ENCODE results near the gene ZNFX1. TPM values are rescaled to one million over a fixed set of nuclear protein-coding genes. Genes with fewer than 3 reads are reported as not detected.

Gene ZNFX1
- total RNA-seq, 5 donors from 2014 or later (not counting 1 experiment from before 2014, with no cell fraction given), result 53.8 to 72.2 (median 64.7) TPM

DNA sequence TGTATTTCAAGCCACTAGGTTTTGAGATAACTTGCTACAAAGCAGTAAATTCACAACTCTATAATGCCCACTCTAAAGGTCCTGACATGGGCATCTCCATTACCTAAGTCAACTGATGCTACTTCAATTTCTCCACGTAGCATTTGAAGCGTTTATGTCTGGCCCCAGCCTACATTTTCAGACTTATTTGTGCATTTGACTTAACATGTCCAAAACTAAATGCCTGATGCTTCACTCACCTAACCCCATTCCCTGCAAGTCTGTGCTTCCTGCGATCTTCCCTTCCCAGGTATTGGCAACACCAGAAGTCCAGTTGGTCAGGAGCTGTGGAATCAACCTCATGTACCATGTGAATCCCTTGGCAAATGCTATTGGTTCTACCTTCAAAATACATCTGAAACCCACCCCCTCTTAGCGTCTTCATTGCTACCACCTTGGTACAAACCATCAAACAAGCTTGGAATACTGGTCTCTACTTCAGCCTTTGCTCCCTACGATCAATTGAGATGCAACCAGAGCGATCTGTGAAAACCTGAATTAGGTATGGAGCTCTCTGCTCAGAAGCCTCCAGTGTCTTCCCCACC, 12.8 kb upstream of the ZNFX1 start:
- peak in 1 of 4 experiments; percentile 5 for ATAC-seq (replicated peaks in 1 of 4)
- Mint-ChIP-seq H3K27ac (peak overlapping the region in 1 of 2 donors; percentile 31), H3K27me3 (no peaks in the 10 kb centered on the region), H3K4me3 (no peak overlapping the region), H3K36me3 (peaks cover 83% of the 10 kb centered on the region), H3K4me1 (peaks cover 5 to 16% (median 9%) of the 10 kb centered on the region in 3 donors), H3K9me3 (peaks cover 22 to 32% (median 29%) of the 10 kb centered on the region in 3 donors)
- ChIA-PET CTCF (interaction anchor here in 1 of 2 donors (0.6 kb wide), 1 partner anchor 75 kb away, joined by 3 read pairs; no protein-coding TSS in a partner anchor), POLR2A (interaction anchor here in 1 of 2 donors (0.6 kb wide), 1 partner anchor 111 kb away, joined by 8 read pairs; no protein-coding TSS in a partner anchor)
- no peak overlapping the region for H3K27ac ChIP-seq (ENCODE audit: low read length)
- peaks cover 8% of the 10 kb centered on the region for H3K9me3 ChIP-seq
- peaks cover 16 to 59% of the 10 kb centered on the region in 2 donors for H3K36me3 ChIP-seq (ENCODE audit: control insufficient read depth in 2 of 2, extremely low read depth in 1 of 2, insufficient read depth in 1 of 2, low read length in 1 of 2)
- H3K27me3 ChIP-seq (replicated peaks in 1 of 2; ENCODE audit: control insufficient read depth in 2 of 2, extremely low read depth in 1 of 2, insufficient read depth in 2 of 2, low read length in 1 of 2), result no peaks in the 10 kb centered on the region
- H3K4me1 ChIP-seq (ENCODE audit: control insufficient read depth in 1 of 2, extremely low read depth in 1 of 2, insufficient read depth in 2 of 2, low read length in 2 of 2), result no peaks in the 10 kb centered on the region
- no peak for DNase-seq
- no peak overlapping the region for H3K4me3 ChIP-seq (ENCODE audit: control insufficient read depth in 1 of 2, extremely low read depth in 1 of 2, low read length in 1 of 2)
- 87% methylated on average over 6 of the region's 6 CpGs for WGBS (ENCODE audit: insufficient coverage)

GRCh38 chr20:49288784-49289696, 11.2 kb upstream of the ZNFX1 start:
- Histone ChIP-seq H3K4me3 (ENCODE audit: control insufficient read depth in 1 of 2, extremely low read depth in 1 of 2, low read length in 1 of 2) (no peak overlapping the region), H3K27me3 (replicated peaks in 1 of 2; ENCODE audit: control insufficient read depth in 2 of 2, extremely low read depth in 1 of 2, insufficient read depth in 2 of 2, low read length in 1 of 2) (no peaks in the 10 kb centered on the region), H3K36me3 (ENCODE audit: control insufficient read depth in 2 of 2, extremely low read depth in 1 of 2, insufficient read depth in 1 of 2, low read length in 1 of 2) (peaks cover 24 to 75% of the 10 kb centered on the region in 2 donors), H3K9me3 (peaks cover 14% of the 10 kb centered on the region), H3K4me1 (ENCODE audit: control insufficient read depth in 1 of 2, extremely low read depth in 1 of 2, insufficient read depth in 2 of 2, low read length in 2 of 2) (no peaks in the 10 kb centered on the region), H3K27ac (ENCODE audit: low read length) (no peak overlapping the region)
- ATAC-seq (replicated peaks in 1 of 4) (no peak), DNase-seq (no peak)
- POLR2A ChIA-PET, result interaction anchor here (0.6 to 0.7 kb wide), 4 partner anchors 8 to 956 kb away, joined by 3 to 8 read pairs (median 4); no protein-coding TSS in a partner anchor
- Mint-ChIP-seq H3K27me3 (no peaks in the 10 kb centered on the region), H3K27ac (no peak overlapping the region), H3K36me3 (peaks cover 91% of the 10 kb centered on the region), H3K4me3 (no peak overlapping the region), H3K4me1 (peaks cover 18 to 26% (median 19%) of the 10 kb centered on the region in 3 donors), H3K9me3 (peaks cover 25 to 42% (median 35%) of the 10 kb centered on the region in 3 donors)
- CTCF ChIA-PET, result interaction anchor here (0.7 to 1.3 kb wide), 2 partner anchors 30 to 144 kb away, joined by 3 to 7 read pairs; no protein-coding TSS in a partner anchor
- 100% methylated on average over 1 of the region's 10 CpGs for WGBS (ENCODE audit: insufficient coverage)

DNA sequence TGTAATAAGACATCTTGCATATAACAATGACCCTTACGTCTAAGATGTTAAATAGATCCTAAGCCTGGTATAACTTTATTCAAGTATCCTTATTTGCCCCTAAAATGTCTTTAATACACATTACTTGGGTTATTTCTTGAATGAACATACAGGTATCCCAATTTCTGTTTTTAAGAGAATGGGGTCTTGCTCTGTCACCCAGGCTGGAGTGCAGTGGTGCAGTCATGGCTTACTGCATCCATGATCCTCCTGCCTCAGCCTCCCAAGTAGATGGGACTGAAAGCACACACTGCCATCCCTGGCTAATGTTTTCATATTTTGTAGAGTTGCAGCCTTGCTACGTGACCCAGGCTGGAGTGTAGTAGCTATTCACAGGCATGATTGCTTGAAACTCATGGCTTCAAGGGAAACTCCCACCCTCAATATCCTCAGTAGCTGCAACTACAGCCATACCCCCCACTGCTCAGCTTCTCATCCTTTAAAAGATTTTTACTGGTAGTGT, 10.4 kb upstream of the ZNFX1 start:
- Histone ChIP-seq H3K9me3 (peaks cover 21% of the 10 kb centered on the region), H3K27me3 (replicated peaks in 1 of 2; ENCODE audit: control insufficient read depth in 2 of 2, extremely low read depth in 1 of 2, insufficient read depth in 2 of 2, low read length in 1 of 2) (no peaks in the 10 kb centered on the region), H3K27ac (ENCODE audit: low read length) (no peak overlapping the region), H3K36me3 (ENCODE audit: control insufficient read depth in 2 of 2, extremely low read depth in 1 of 2, insufficient read depth in 1 of 2, low read length in 1 of 2) (peaks cover 29 to 82% of the 10 kb centered on the region in 2 donors), H3K4me1 (ENCODE audit: control insufficient read depth in 1 of 2, extremely low read depth in 1 of 2, insufficient read depth in 2 of 2, low read length in 2 of 2) (peaks cover 0 to 5% of the 10 kb centered on the region in 2 experiments), H3K4me3 (ENCODE audit: control insufficient read depth in 1 of 2, extremely low read depth in 1 of 2, low read length in 1 of 2) (no peak overlapping the region)
- H3K27me3 Mint-ChIP-seq, result no peaks in the 10 kb centered on the region
- no peak for ATAC-seq (replicated peaks in 1 of 4)
- no CpG with 5 or more reads among the region's 2 CpGs for WGBS (ENCODE audit: insufficient coverage)
- peaks cover 25 to 33% (median 26%) of the 10 kb centered on the region in 3 donors for H3K4me1 Mint-ChIP-seq
- H3K4me3 Mint-ChIP-seq, result no peak overlapping the region
- no peak overlapping the region for H3K27ac Mint-ChIP-seq
- DNase-seq, result no peak
- H3K9me3 Mint-ChIP-seq, result peaks cover 30 to 45% (median 40%) of the 10 kb centered on the region in 3 donors
- POLR2A ChIA-PET, result interaction anchor here in 1 of 2 donors (0.6 to 1.2 kb wide), 2 partner anchors 9 to 81 kb away, joined by 3 to 6 read pairs; no protein-coding TSS in a partner anchor
- H3K36me3 Mint-ChIP-seq, result peaks cover 94% of the 10 kb centered on the region
- CTCF ChIA-PET, result interaction anchor here in 1 of 2 donors (1.3 kb wide), 1 partner anchor 31 kb away, joined by 3 read pairs; no protein-coding TSS in a partner anchor

GRCh38 chr20:49287555-49288249, 9.8 kb upstream of the ZNFX1 start:
- H3K27me3 Mint-ChIP-seq, result no peaks in the 10 kb centered on the region
- H3K36me3 Mint-ChIP-seq, result peaks cover 95% of the 10 kb centered on the region
- peaks cover 34 to 46% (median 39%) of the 10 kb centered on the region in 3 donors for H3K9me3 Mint-ChIP-seq
- no peak overlapping the region for H3K4me3 ChIP-seq (ENCODE audit: control insufficient read depth in 1 of 2, extremely low read depth in 1 of 2, low read length in 1 of 2)
- no peaks in the 10 kb centered on the region for H3K27me3 ChIP-seq (replicated peaks in 1 of 2; ENCODE audit: control insufficient read depth in 2 of 2, extremely low read depth in 1 of 2, insufficient read depth in 2 of 2, low read length in 1 of 2)
- peaks cover 31 to 39% (median 32%) of the 10 kb centered on the region in 3 donors for H3K4me1 Mint-ChIP-seq
- peaks cover 0 to 11% of the 10 kb centered on the region in 2 experiments for H3K4me1 ChIP-seq (ENCODE audit: control insufficient read depth in 1 of 2, extremely low read depth in 1 of 2, insufficient read depth in 2 of 2, low read length in 2 of 2)
- H3K27ac ChIP-seq (ENCODE audit: low read length), result no peak overlapping the region
- H3K36me3 ChIP-seq (ENCODE audit: control insufficient read depth in 2 of 2, extremely low read depth in 1 of 2, insufficient read depth in 1 of 2, low read length in 1 of 2), result peaks cover 32 to 88% of the 10 kb centered on the region in 2 donors
- ATAC-seq (replicated peaks in 1 of 4) (no peak), DNase-seq (no peak)
- peaks cover 24% of the 10 kb centered on the region for H3K9me3 ChIP-seq
- H3K4me3 Mint-ChIP-seq, result no peak overlapping the region
- ChIA-PET CTCF (interaction anchor here in 1 of 2 donors (1.3 to 1.5 kb wide), 2 partner anchors 11 to 31 kb away, joined by 3 read pairs; no protein-coding TSS in a partner anchor), POLR2A (interaction anchor here in 1 of 2 donors (0.6 to 1.2 kb wide), 2 partner anchors 9 to 80 kb away, joined by 3 to 6 read pairs; no protein-coding TSS in a partner anchor)
- no peak overlapping the region for H3K27ac Mint-ChIP-seq

- Mint-ChIP-seq H3K27me3 (no peaks in the 10 kb centered on the region), H3K9me3 (peaks cover 39 to 54% (median 47%) of the 10 kb centered on the region in 3 donors), H3K4me1 (peaks cover 39 to 47% (median 40%) of the 10 kb centered on the region in 3 donors), H3K36me3 (peaks cover 97% of the 10 kb centered on the region), H3K4me3 (peak overlapping the region in 1 of 3 donors; percentile 26), H3K27ac (peak overlapping the region in 1 of 2 donors; percentile 22)
- POLR2A ChIA-PET, result interaction anchor here in 1 of 2 donors (1.2 kb wide), 1 partner anchor 8 kb away, joined by 6 read pairs; no protein-coding TSS in a partner anchor
- Histone ChIP-seq H3K4me3 (ENCODE audit: control insufficient read depth in 1 of 2, extremely low read depth in 1 of 2, low read length in 1 of 2) (peak overlapping the region in 1 of 2 donors; percentile 25), H3K27me3 (replicated peaks in 1 of 2; ENCODE audit: control insufficient read depth in 2 of 2, extremely low read depth in 1 of 2, insufficient read depth in 2 of 2, low read length in 1 of 2) (no peaks in the 10 kb centered on the region), H3K9me3 (peaks cover 24% of the 10 kb centered on the region), H3K36me3 (ENCODE audit: control insufficient read depth in 2 of 2, extremely low read depth in 1 of 2, insufficient read depth in 1 of 2, low read length in 1 of 2) (peaks cover 39 to 96% of the 10 kb centered on the region in 2 donors), H3K4me1 (ENCODE audit: control insufficient read depth in 1 of 2, extremely low read depth in 1 of 2, insufficient read depth in 2 of 2, low read length in 2 of 2) (peaks cover 0 to 19% of the 10 kb centered on the region in 2 experiments), H3K27ac (ENCODE audit: low read length) (no peak overlapping the region)
- 94% methylated on average over 5 of the region's 16 CpGs for WGBS (ENCODE audit: insufficient coverage)
- CTCF ChIA-PET, result interaction anchor here in 1 of 2 donors (1.5 kb wide), 1 partner anchor 10 kb away, joined by 3 read pairs; no protein-coding TSS in a partner anchor
- ATAC-seq (replicated peaks in 1 of 4), result no peak
- DNase-seq, result peak in 1 of 35 experiments; percentile 26
Measured at GRCh38 chr20:49286689-49287551, 9.1 kb upstream of the ZNFX1 start.

All from T-cell (primary cell).